G401.6 (cell line): ENCODE data around the gene KCNMA1.
"Not testable (repeated sequence)": the region's sequence is repeated elsewhere in the genome, so short reads cannot be mapped to it uniquely, and the experiment has no call there.

Source experiments
- FAIRE-seq: peaks from 2 replicates; lab custom pipeline; 2012; peaks lifted over from hg19 to GRCh38; lab: Jason Lieb, UNC

The KCNMA1 gene

DNA sequence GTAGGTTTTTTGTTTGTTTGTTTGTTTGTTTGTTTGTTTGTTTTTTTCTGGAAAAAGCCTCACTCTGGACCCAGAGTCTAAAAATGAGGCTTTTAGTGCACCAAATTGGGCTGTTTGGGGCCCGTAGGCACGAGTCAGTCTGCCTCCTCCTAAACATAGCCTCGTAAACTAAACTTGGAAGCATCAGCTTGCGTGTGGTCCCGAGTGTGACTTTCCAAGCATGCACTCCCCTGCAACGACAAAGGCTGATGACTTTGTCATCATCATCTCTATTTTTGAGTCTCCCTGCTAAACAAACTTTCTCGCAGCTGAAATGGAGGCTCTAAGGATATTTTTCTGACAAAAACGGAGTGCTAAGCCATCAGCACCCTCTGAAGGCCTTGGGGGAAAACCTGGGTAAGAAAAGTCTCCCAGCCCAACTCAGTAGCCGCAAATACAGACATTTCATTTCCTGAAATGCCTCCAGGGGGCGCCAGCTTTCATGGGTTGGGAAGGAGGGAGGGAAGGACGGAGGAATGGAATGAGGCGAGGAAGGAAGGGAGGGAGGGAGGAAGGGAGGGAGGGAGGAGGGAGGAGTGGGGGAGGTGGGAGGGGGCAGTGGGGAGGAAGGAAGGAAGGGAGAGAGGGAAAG, 245.9 kb downstream of the KCNMA1 start:
- FAIRE-seq: no peak

DNA sequence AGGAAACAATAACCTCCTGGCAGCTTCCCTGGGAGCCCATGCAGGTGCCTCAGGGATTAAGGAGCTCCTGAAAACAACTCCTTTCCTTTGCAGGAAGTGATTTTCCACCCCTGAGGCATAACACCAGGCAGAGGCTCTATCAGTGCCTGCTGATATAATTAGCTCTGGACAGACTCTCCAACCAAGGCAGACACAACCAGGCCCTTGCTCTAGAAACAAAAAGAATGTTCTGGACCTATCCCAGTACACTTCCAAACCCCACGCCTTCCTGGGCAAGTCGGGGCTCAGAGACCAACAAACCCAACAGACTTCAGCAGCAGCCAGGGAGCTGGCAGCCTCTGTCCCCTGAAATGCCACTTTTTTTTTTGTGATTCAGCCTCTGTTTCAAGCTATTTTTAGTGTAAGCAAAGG, 247.1 kb downstream of the KCNMA1 start:
- no peak for FAIRE-seq

DNA sequence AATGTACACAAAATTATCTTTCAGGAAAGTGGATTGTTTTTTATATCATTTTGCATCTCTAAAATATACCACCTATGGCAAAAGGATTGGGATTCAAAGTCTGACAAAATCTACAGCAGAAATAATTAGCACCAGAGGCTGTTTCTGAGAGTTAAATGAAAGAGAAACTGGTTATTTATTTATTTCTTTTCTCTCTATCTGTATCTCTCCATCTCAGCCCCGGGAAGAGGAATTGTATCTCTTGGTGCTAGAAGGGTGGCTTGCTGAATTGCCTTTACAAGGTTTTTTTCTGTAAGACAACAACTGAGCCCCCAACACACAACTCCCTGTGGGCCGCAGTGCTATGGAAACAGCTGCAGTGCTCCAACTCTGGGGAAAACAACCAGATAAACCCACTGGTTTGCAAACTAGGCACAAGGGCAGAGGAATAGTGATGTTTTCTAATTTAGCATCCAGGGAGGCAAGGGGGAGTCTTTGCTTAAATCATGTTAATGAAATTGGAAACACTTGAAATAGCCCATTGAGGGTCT, 249.0 kb downstream of the KCNMA1 start:
- no peak for FAIRE-seq

DNA sequence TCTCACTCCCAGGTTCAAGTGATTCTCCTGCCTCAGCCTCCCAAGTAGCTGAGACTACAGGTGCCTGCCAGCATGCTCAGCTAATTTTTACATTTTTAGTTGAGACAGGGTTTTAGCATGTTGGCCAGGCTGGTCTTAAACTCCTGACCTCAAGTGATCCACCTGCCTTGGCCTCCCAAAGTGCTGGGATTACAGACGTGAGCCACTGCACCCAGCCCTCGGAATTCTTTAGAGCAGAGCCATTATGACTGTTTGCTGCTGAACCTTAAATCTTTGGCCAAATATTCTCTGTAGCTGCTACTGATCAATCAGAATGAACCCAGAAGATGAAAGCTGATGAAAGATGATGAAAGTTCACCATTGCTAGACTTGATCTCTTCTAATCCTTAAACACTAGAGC, 249.9 kb downstream of the KCNMA1 start:
- FAIRE-seq: not testable (repeated sequence)

DNA sequence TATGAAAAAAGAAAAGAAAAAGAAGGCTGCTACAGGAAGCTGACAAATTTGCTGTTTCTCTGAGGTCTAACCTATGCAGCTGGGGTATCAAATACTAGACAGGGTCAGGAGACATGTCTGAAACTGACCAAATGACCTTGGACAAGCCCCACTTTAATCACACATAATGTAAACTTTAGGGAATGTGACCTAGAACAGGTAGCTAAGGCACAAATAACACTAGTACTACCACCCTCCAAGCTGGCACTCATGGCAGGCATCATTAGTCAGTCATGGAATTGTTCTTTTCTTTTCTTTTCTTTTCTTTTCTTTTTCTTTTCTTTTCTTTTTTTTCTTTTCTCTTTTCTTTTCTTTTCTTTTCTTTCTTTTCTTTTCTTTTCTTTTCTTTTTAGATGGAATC, 250.4 kb downstream of the KCNMA1 start:
- FAIRE-seq: no peak

DNA sequence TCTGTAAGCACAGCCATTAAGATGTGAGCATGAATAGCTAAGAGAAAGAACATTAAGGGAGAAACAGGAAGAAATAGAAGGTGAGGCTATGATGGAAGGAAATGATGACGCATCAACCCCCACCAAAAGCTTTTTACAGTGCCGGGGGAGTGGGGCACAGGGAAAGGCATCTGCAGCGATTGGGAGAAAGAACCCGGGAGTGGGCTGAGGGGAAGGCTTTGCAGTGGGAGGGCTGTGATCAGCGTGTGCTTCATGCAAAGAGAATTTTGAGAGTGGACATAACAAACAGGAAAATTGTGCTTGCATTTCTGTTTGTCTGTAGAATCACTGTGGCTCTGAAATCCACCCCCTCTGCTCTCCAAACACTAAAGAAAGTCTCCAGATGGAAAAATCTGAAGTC, 250.8 kb downstream of the KCNMA1 start:
- FAIRE-seq: no peak

DNA sequence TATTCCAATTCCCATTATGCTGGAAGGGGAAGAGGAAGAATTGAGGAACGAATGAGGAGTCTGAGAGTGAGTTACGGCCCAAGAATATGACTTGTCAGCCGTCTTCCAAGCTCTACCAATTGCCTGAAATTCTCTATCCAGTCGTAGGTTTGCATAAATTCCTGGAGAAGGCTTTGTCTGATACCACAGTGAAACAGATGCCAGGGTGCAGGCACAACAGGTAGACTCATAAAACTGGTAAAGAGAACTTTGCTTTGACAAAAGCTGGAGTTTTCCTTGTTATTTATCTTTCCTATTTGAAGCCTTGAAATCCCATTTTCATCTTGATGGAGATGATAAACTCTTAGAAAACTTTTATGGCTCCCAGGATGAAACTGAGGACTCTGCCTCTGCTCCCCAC, 251.2 kb downstream of the KCNMA1 start:
- no peak for FAIRE-seq

DNA sequence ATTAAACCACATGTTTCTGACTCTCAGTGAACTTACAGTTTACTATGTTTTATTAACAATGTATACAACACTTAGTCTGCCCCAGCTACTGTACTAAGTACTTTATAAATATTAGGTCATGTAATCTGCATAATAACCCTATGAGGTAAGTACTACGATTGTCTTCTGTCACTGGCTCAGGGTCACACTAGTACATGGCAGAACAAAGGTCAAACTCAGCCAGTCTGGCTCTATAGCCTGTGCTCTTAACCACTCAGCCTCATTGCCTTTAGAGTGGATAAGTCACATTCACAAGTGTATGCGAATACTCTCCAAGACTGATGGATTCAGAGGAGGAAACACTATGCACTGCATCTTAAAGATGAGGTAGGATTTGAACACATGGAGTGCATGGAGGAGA, 252.3 kb downstream of the KCNMA1 start:
- FAIRE-seq: no peak

DNA sequence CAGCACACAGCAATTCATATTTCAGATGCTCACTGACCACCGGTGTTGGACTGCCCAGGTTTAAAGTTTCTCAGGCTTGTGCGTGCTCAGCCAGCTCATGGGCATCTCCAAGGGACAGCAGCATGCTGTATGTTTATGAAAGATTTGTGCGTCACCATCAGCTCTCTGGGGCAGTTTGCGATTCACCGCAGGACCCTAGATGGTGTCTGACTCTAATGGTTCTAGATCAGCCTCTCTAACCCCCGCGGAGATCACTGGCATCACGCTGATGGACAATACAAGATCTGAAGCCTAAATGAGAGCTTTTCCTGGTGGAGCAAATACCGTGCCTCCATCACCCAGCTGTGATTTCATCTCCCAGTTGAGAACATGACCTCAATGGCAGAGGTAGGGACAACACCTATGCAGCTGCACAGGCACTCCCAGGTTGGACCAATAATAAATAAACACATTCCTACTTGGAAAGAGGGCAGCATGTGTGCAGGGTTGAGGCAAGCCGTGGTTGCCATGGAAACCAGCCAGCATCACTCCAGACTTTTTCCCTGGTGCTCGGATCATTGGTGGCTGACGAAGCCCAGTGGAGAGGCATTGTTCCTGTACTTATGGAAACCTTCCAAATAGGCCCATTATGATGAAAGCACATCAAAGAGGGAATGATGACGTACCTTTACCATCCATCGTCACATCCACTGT, 253.6 kb downstream of the KCNMA1 start:
- no peak for FAIRE-seq

DNA sequence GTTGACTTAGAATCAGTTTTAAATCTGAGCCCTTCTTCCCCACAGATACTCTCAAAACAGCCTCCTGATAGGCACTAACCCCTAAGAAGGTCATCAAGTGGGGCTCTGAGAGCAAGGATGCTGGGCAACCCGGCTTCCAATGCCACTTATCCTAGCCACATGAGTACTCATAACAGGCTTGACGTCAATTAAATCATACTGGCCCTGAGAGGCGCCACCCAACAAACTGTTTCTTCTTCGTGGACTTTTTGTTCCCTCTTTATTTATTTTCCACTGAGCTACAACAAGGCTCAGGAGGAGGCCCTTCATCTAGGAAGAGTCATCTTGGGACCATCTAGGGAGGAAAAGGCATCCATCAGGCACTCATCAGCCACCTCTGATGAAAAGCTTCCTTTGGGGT, 255.9 kb downstream of the KCNMA1 start:
- no peak for FAIRE-seq

DNA sequence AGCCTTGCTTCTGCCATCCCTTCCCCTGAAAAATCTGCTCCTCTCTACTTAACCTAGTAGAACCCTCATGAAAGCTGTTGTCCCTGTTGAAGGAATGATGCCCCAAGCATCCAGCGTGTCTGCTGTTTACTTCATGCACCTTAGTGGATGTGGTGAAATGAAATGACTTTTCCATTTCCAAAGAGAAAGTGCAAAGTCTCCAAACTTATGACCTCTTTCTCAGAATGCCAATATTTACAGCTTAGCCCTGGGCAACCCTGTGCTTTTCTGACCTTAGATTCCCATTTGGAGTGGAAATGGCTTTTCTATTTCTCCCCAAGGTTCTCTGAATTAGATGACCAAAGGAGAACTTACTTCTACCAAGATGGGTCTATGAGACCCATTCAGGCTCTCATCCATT, 256.9 kb downstream of the KCNMA1 start:
- no peak for FAIRE-seq

DNA sequence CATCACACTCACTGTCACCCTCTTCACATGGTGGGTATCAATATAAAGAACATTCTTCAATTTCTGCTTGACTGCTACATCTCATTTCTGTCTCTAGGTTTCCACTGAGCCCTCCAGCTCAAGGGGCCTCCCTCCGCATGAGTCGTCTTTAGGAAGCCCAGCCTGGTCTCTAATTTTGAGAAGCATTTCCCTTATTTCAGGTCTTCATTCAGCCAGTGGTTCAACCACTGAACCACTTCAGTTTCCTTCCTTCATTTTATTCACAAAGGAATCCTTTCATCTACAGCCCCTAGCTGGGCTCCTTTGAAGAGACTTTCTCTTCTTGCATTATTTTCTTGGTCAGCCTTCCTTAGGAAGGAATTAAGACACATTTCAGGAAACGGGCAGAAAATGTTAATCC, 257.4 kb downstream of the KCNMA1 start:
- no peak for FAIRE-seq

DNA sequence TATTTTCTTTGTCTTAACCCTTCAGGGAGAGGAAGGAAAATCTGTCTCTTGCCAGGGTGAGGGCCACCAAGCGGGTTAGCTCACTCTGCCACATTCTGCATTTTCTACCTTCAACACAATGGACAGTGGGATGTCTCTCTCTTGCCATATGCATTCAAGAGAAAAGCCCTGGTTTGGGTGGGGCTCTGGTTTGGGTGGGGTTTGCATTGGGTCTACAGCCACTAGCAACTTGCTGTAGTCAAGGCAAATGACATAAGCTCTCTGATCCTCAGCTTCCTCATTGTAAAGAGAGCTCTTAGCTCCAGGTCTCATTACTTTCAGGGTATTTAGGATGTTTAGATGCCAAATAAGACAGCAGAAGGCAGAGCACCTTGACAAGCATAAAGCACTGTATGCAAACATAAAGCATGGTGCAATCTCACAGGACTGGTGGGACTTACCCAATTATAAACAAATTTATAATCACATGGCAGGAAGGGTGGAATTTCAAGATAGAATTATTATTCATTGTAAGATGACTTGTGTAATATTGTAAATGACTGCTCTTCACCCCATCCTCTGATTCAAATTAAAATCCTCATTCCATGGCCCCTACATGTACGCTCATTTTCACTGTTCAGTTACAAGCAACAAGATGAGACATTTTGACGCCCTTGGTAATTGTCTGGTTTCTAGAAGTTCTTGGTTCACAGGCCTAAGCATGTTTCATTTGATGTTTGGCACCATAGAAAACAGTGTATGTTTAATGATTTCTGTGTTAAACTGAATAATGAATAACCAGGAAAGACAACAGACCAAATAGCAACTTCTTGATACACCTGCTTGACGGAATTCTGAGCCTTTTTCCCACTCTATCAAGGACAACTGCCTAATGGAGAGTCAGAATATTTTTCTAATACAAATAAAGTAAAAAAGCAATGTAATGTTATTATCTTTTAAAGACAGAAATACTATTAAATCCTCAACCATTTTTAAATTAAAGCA, 258.9 kb downstream of the KCNMA1 start:
- FAIRE-seq: no peak

DNA sequence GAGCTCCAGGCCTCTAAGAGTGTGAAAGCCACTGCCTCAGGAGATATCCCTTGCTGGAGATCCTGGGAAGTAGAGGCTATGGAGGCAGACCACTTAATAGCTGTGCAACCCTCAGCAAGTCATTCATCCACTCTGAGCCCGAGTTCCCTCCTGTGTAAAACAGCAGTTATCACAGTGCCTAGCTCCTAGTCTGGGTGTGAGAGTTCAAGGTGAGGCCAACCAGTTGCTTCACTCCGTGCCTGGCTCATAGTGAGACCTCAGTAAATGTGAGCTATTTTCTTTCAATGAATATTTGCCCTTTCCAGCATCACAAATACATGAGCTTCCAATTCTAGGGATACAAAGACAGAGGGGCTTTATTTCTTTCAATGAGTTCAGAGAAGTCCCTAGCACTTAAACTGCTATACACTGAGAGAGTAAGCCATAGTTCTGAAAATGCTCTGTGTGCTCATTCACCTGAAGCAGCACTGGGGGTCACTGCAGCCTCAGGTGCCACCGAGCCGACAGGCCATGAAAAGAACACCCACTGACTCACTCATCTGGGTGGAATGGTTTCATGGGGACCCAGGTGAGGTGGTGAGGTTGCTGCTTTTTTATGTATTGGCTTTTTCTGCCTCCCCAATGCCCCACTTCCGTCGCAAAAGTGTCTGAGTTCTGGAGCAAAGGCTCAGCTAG, 259.8 kb downstream of the KCNMA1 start:
- no peak for FAIRE-seq

DNA sequence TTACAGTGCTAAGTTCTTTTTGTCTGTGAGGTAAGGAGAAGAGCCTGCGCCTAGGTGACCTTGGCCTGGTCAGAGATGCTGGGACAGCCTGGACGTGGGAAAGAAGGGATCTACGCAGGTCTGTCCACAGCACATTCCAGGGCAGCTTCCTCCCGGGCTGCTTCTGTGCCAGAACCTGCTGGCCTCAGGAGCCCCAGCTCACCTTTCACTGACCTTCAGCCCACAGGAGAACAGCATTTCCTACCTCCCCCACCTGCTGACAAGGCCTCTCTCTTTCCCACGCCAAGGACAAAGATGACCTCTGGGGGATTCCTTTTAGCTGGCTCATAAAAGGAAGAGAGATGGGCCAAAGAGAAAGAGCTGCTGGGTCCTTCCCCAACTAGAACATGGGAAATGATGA, 260.6 kb downstream of the KCNMA1 start:
- FAIRE-seq: no peak

DNA sequence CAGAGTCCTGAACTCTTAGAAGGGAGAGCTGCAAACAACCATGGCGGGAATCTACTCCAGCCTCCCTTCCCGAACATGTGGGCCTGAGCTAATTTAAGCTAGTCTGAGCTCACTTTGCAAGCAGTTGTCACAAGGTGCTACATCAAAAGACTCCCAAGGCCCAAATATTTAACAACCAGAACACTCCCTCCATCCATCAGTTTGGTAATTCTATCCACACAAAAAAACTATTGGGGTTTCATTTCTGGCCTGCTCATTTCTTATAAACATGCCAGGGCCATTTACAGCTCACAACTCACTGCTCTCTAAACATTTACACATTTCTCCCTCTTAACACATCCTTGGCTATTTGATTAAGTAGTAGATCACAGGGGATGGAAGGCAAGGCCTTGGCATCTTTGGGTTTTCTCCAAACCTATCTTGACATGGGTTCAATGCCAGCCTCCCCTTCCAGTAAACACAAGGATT, 263.4 kb downstream of the KCNMA1 start:
- no peak for FAIRE-seq

DNA sequence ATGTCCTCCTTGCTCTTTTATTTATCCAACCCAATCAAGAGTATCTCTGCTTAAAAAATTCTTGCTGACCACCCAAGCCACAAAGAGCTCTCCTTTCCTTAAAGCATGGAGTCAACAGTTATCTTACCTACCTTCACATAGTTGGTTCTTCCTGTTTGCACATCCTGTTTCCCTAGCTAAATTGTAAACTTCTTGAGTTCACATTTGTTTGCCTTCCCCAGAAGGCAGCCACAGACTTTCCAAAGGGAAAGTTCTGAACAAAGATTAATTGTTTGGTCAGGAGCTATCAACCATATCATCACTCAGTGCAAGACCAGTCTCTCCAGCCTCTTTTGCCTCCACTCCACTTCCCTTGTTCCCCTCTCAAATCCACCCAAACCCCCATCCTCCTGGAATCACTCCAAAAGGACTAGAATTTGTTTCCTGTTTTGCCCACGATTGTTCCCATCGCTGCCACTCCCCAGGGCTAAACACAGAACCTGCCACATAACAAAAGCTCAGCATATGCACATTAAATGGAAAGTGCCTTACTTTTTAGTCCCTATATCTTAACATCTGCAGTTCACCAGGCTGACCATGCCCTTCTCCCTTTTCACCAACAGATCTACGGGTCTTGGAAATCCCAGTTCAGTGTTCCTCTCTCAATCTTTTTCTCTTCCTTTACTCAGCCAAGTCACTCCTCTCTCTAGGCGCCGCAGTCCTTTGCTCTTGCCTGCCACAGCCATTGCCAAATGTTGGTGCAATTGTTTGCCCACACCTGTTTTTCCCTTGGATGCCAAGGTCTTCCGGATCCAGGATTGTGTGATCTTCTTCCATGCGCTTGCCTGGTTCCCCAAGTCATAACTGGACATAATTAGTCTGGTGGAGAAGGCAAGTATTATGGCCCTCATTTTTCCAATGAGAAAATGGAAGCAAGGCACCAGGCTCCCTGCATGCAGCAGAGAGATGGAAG, 265.5 kb downstream of the KCNMA1 start:
- no peak for FAIRE-seq

DNA sequence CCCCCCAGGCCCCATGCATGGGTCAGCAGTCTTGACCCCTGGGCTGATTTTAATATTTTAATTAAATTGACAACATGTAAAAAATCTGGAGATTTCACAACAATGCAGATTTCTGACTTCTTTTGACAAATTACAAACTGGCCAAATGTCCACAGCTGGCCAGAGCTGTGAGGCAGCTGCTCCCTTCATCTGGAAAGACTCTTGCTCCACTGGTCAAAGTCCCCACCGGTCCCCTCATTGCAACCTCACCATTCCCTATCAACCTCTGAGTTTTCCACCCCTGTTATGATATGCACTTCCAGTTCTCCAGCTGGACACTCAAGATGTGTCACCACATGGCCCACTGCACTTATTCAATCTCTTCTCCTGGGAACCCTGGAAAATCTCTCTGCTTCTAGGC, 266.2 kb downstream of the KCNMA1 start:
- no peak for FAIRE-seq

DNA sequence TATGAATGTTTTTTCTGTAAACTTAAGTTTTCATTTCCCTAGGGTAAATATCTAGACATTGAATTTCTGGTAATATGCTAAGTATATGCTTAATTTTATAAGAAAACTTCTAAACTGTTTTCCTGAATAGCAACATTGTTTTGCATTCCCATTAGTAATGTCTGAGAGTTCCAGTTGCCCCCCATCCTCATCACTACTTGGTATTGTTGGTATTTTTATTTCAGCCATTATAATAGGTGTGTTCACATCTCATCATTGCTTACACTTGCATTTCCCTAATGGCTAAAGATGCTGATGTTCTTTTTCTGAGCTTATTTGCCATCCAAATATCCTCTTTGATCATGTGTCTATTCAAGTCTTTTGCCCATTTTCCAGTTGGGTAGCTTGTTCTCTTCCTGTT, 269.6 kb downstream of the KCNMA1 start:
- no peak for FAIRE-seq

DNA sequence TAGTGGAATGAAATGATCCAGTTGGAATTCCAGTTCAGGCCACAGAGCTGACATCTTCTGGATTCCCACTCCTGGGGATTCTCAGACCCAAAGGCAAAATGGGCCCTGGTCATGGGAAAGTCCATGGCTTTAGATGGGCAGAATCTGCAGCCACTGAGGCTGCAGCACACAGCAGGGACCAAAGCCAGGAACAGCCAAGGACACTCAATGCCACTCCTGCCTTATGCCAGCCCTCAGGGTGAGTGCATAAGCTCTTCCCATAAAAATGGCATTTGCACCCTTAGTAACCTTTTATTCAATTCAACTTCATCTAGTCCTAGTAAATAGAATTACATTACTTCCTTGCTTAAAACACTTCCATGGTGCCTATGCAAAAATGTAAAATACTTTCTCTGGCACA, 274.4 kb downstream of the KCNMA1 start:
- FAIRE-seq: no peak

DNA sequence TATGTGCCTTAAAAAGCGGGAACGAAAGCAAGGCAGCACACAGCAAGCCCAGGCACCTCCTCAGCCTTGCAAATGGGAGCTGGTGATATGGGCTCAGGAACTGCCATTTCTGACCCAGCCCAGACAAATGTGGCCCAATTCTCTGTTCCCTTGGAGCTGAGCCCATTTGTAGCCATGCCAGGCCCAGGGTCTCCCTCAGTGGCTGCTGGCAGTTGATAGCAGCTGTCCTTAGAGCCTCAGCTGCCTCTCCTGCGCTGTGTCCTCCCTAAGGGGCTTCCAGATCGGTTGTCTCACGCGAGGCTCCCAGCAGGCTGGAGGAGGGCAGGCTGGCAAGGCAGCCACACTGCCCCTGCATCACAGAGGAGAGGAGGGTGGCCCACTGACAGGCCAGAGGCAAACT, 275.8 kb downstream of the KCNMA1 start:
- no peak for FAIRE-seq
